Measurements from ENCODE around the gene KCNIP4.

DNA sequence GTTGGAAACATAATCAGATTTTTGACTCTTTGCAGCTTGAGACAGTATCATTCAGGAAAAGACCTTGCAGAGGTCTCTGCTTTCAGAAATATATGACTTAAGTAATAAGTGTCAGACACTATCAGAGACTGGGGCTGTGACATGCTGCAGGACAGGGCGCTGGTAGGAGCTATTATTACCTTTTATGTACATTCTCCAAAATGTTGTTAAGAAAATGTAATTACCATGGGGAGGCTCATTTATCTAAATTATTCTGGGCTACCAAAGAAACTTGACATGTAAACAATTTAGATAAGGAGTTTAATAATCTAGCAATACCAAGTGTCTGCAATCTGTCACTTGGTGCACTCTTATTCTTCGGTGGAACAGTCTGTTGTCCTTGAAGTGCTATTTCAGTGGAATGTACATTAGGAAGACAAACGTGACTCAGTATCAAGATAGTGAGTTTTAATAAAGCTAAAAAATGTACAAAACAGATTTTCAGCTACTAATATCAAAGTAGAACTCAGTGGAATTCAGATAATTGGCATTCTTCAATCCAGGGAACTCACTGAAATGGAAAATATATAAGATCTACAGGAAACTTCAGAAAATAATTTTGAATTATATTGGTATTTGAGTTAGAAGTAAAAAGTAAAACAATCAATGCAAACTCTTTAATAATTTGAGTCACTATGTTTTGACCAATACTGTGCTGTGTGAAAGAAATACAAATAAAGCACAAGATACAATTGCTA, 214.5 kb downstream of the KCNIP4 start:
- TF ChIP-seq, protein P1, sequence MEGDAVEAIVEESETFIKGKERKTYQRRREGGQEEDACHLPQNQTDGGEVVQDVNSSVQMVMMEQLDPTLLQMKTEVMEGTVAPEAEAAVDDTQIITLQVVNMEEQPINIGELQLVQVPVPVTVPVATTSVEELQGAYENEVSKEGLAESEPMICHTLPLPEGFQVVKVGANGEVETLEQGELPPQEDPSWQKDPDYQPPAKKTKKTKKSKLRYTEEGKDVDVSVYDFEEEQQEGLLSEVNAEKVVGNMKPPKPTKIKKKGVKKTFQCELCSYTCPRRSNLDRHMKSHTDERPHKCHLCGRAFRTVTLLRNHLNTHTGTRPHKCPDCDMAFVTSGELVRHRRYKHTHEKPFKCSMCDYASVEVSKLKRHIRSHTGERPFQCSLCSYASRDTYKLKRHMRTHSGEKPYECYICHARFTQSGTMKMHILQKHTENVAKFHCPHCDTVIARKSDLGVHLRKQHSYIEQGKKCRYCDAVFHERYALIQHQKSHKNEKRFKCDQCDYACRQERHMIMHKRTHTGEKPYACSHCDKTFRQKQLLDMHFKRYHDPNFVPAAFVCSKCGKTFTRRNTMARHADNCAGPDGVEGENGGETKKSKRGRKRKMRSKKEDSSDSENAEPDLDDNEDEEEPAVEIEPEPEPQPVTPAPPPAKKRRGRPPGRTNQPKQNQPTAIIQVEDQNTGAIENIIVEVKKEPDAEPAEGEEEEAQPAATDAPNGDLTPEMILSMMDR (IDR thresholded peaks at IDR 0.05): no peak
- no peak for TF ChIP-seq EZH2 (IDR thresholded peaks at IDR 0.05; ENCODE audit: borderline replicate concordance, insufficient read depth, low read depth, low read length, poor library complexity, severe bottlenecking)
